ENCODE measurements around the gene GARRE1.
"Not testable (repeated sequence)": the region's sequence is repeated elsewhere in the genome, so short reads cannot be mapped to it uniquely, and the experiment has no call there.

Gene GARRE1, protein sequence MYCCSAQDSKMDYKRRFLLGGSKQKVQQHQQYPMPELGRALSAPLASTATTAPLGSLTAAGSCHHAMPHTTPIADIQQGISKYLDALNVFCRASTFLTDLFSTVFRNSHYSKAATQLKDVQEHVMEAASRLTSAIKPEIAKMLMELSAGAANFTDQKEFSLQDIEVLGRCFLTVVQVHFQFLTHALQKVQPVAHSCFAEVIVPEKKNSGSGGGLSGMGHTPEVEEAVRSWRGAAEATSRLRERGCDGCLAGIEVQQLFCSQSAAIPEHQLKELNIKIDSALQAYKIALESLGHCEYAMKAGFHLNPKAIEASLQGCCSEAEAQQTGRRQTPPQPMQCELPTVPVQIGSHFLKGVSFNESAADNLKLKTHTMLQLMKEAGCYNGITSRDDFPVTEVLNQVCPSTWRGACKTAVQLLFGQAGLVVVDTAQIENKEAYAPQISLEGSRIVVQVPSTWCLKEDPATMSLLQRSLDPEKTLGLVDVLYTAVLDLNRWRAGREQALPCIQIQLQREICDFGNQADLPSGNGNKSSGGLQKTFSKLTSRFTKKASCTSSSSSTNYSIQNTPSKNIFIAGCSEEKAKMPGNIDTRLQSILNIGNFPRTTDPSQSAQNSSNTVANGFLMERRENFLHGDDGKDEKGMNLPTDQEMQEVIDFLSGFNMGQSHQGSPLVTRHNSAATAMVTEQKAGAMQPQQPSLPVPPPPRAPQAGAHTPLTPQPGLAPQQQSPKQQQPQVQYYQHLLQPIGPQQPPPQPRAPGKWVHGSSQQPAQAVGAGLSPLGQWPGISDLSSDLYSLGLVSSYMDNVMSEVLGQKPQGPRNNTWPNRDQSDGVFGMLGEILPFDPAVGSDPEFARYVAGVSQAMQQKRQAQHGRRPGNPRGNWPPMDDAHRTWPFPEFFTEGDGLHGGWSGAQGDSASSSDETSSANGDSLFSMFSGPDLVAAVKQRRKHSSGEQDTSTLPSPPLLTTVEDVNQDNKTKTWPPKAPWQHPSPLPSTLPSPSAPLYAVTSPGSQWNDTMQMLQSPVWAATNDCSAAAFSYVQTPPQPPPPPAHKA (N-terminal part only)

DNA sequence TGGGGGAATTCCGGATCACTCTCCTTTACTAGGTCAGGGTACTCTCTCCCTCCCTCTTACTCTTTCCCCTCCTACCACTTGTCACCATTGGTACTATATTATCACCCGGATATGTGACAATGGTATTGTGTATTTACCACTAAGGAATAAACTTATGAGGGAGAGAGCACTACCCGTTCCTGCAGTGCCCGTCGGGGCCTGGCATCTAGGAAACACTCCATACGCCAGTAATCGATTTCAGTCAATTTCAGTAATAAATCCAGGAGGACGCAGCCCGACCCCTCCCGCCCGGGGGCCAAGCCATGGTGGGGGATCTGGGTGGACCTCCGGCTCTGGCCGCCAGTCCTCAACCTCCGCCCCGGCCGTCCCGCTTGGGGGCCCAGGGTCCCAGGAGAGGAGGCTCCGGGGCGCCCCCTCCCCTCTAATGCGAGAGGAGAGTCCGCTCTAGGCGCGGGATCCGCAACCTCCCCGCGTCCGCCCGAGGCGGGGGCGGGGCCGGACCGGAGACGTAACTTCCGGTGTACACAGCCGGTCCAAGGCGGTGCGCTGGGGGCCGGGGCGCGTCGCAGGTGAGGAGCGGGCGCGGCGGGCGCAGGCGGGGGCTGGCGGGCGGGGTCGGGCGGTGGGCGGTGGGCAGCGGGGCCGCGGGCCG is at the start of gene GARRE1:
TSS of gene GARRE1 (plus strand) at position 509 of the 652 bp plus-strand sequence. CDS start 45,920 bp downstream, outside the sequence.
- peak; percentile 89 for DNase-seq

GRCh38 chr19:34205324-34205723 is 49.0 kb upstream of the GARRE1 start:
- not testable (repeated sequence) for DNase-seq

DNA sequence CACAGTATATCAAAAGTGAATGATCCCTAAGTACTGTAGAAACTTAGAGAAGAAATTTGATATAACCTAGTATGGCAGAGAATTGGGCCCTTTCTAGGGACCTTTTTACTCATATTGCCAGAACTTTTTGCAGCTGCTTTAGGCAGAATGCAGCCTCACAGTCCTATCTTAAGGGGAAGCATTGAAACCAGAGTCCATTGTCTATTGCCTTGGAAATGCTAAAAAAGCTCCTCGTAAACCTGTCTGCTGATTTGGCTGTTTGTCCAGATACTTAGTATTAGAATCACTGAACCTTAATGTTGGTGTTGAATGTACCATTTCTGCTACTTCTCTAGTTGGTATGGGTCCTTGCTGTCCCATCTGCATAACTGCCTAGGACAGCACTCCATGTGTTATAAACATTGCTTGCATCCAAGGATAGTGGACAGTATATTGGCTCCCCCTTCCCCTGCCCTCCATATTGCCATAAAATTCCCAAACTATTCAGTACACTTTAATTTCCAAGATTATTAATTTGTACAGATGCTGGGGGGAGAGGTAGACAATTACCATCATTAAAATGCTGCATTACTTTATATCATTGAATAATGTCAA is 46.0 kb upstream of the GARRE1 start:
- DNase-seq, result no peak

GRCh38 chr19:34209726-34210125 is 44.6 kb upstream of the GARRE1 start:
- DNase-seq, result no peak

DNA sequence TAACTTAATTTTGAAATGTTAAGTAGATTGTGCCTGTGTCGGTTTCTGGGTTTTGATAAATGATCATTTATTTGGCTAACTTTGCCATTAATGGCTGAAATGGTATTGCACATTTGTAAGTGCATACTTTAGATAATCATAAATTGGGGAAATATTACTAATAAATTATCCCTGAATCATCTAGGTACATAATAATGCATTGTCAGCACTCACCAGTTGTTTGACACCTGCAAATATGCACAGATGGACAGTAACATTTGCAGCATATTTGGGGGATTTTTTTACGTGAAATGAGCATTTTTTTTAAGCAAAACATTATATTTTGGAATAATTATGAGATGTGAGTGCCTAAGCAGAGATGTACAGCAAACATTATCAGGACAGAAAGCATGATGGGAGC is 41.1 kb upstream of the GARRE1 start:
- DNase-seq, result no peak

DNA sequence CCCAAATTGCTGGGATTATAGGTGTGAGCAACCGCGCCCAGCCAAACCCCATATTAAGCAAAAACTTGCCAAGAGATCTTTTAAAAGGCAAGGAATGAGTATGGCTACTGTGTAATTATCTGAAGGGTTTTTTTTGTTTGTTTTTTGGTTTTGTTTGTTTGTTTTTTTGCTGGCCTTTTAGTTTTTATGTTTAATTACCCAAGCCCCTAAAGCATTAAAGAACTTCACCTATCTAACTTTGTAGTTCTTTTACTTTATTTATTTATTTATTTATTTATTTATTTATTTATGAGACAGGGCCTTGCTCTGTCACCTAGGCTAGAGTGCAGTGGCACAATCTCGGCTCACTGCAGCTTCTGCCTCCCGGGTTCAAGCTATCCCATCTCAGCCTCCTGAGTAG is 40.3 kb upstream of the GARRE1 start:
- DNase-seq, result no peak

- no peak for DNase-seq
Measured at GRCh38 chr19:34215006-34215665, 39.2 kb upstream of the GARRE1 start.

DNA sequence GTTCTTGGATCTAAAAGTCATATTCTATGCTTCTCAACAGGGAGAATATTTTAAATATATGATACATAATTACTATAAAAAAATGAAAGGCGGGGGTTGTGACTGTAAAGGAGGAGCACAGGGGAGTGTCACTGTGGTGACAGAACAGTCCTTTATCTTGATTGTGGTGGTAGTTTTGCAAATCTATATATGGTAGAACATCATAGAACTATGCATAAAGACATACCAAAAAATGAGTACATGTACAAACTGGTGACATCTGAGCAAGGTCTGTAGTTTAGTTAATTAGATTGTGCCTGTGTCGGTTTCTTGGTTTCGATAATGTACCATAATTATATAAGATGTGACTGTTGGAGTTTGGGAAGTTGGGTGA is 38.7 kb upstream of the GARRE1 start:
- DNase-seq, result no peak

- DNase-seq, result not testable (repeated sequence)
Measured at GRCh38 chr19:34216745-34217219, 37.6 kb upstream of the GARRE1 start.

GRCh38 chr19:34217952-34218817 is 36.2 kb upstream of the GARRE1 start:
- DNase-seq, result no peak

DNA sequence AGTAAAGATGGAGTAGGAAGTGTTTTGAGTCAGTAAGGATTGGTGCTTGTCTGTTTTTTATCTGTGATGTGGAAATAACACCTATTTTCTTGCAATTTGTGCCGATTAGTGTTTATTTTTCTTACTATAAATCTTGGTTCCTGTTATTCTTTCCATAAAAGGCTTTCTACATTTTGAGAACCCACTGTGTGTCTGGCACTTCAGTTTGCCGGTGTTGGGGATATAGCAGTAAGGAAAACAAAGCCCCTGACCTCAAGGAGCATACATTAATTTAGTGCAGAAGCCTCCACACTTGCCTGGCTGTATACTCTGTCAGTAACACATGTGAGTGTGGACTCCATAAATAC is 35.6 kb upstream of the GARRE1 start:
- DNase-seq, result no peak

DNA sequence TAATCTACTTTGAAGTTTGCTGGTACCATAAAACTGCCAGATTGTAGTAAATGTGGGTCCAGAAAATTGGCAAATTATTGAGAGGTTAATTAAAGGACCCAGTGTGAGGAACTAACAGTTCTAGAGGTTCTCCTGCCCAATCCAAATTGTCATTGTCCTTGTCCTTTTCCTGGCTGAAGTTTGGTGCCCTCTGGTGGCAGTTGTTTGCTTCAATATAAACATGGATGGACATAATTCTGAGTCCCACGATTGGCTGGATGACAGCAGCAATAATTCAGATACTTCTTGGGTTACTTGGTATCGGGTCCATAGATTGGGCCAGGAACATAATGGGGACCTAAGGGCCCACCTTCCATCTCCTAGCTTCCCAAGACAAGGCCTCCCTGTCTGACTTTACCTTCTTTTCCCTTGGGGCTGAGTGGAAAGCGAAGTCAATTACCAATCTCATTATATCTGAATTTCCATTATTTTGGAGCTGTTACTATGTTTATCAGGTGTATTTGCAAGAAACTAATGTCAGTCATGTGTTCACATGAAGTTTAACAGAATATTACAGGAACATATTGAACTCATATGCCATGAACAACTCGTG is 33.8 kb upstream of the GARRE1 start:
- DNase-seq, result no peak

GRCh38 chr19:34222386-34222785 is 32.0 kb upstream of the GARRE1 start:
- no peak for DNase-seq

- no peak for DNase-seq
Measured at GRCh38 chr19:34224996-34225658, 29.2 kb upstream of the GARRE1 start.

- no peak for DNase-seq
Measured at GRCh38 chr19:34225659-34226015, 28.7 kb upstream of the GARRE1 start.

DNA sequence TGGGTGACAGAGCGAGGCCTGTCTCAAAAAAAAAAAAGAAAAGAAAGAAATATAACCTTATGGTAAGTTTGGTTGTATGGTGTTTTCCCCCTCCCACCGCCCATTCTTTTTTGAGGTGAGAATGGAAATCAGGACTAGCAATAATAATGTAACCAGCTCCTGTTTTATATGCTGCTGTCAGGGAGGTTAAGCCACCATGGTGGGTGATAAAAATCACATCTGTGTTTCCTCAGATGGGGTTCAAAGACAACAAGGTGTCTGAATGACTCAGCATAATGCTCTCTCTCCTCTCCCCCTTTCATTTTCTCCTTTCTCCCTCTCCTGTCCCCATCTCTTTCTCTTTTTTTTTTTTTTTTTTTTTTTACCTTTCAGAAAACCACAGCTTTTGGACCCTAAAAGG is 28.3 kb upstream of the GARRE1 start:
- no peak for DNase-seq

DNA sequence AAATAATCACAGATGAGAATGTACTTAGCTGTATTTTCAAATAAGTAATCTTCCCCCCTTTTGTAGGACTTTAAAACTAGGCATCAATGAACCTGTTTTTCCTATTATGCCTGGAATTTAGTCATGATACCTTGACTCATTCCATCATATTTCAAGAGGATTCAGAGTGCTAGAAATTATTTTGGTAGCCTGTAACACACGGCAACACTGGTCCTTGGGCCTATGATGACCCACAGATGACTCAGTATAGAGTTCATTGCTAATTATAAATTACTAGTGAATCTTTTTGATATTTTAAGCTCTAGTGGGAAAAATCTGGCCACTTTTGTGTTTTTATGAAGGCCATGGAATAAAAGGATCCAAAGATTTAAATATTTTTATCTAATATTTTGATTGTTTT is 26.0 kb upstream of the GARRE1 start:
- no peak for DNase-seq

DNA sequence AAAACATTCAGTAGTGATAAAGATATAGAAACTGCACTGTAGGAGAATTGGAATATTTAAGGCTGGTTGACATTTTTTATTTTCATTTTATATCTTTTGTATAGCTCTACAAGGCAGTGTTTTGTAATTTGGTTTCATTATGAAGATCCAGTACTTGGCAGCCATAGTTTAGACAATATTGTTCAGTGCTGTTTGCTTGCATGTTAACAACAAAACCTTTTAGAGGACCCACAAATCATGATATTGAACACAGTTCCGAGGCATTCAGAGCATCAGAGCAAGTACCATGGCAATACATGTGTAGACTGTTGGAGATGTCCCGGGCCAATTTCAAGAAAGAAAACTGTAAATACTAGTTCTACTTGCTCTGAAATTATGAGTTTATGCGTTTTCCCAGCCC is 25.6 kb upstream of the GARRE1 start:
- DNase-seq, result no peak

- no peak for DNase-seq
Measured at GRCh38 chr19:34229721-34230120, 24.6 kb upstream of the GARRE1 start.

- no peak for DNase-seq
Measured at GRCh38 chr19:34230820-34231219, 23.5 kb upstream of the GARRE1 start.
